Epithelial cell of esophagus (primary cell): ENCODE results near the gene CRBN.

ENCODE experiments used
- DNase-seq: peaks from one replicate; pipeline ENCODE4 v3.0.0; 2010; ENCODE audit warnings: low read depth
- H3K4me3 ChIP-seq: 2 replicates; pipeline ENCODE4 v1.5.1; 2011; ENCODE audit warnings: mild to moderate bottlenecking, low read length, control low read depth
- CTCF ChIP-seq: IDR thresholded peaks from 2 replicates; pipeline ENCODE4 v1.5.1; 2011; ENCODE audit warnings: low read depth, mild to moderate bottlenecking, low read length, control low read depth, inconsistent platforms; ENCODE audit not compliant: insufficient read depth; ENCODE audit errors: missing control alignments

Gene CRBN

DNA sequence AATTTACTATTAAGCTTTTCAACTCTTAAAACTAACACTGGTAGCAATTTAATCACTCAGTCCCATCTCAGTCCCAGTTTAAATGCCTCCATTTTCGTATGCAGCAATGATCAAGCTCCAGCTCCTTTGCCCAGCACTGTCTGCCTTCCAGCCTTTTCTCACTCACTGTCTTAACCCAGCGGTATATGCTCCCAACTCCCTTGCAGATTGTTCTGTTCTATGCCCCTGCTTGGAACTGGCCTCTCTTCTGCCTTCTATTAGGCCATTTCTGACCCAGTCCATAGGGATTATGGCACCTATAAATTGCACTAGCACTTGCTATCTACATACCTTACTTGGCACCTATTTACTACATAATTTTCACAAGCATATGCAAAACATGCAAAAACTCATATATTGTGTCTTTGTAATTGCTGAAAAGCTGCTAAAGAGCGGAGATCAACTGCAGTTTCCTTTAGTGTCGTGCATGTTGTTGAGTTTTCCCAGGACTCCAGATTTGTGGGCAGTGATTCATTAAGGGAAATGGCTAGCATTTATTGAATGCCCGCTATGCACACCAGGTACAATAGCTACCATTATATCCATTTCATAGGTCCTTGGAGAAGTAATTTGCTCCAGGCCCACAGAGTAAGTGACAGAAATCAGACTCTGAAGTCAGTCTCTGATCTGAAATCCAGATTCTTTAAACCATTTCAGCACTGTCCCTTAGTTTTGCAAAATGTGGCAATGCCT lies 24.4 kb downstream of the CRBN start:
- no peak for DNase-seq
- H3K4me3 ChIP-seq = no peak overlapping the region
- TF ChIP-seq CTCF = no peak

DNA sequence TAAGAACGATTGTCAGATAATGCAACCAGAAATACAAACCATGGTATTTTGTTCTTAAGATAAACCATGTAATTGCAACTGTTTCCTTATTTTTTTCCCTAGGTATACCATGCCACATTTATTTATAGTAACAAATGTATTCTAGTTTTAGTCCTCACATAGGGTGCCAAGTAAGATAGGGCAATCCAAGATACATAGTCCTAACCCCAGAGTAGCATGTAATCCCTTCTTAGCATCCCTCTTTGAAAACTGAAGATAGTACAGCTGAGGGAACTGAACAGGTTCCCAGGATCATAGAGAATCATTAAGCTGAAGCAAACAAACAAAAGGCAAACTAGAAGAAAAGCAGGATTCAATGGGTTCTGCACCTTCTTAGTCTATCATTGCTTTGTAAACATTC lies 28.0 kb downstream of the CRBN start:
- no peak for TF ChIP-seq CTCF

GRCh38 chr3:3149560-3149959 lies 29.9 kb downstream of the CRBN start:
- H3K4me3 ChIP-seq = no peak overlapping the region
- no peak for TF ChIP-seq CTCF
- DNase-seq = no peak

More for the DNA sequence above, 28.0 kb downstream of the CRBN start:
- no peak for DNase-seq
- no peak overlapping the region for H3K4me3 ChIP-seq

- DNase-seq = no peak
- H3K4me3 ChIP-seq = no peak overlapping the region
- no peak for TF ChIP-seq CTCF
These were observed 33.7 kb downstream of the CRBN start for GRCh38 chr3:3145831-3146230.

DNA sequence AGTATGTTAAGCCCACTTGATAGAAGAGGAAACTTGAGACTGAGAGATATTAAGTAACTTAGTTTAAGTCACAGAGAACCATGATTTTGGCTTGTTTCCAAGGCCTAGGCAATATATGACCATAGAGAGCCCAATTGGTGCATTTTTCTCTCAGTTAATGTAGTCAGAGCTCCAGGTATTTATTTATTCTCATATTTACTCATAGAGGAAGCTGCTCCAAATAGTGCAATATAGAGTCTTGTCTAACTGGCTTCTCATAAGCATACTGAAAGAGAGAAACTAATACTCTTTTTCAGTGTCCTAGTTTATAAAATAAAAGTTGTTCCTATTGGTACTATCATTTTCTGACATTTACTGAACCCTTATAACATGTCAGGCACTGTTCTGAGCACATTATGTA lies 37.6 kb downstream of the CRBN start:
- no peak for TF ChIP-seq CTCF
- DNase-seq = no peak
- no peak overlapping the region for H3K4me3 ChIP-seq

DNA sequence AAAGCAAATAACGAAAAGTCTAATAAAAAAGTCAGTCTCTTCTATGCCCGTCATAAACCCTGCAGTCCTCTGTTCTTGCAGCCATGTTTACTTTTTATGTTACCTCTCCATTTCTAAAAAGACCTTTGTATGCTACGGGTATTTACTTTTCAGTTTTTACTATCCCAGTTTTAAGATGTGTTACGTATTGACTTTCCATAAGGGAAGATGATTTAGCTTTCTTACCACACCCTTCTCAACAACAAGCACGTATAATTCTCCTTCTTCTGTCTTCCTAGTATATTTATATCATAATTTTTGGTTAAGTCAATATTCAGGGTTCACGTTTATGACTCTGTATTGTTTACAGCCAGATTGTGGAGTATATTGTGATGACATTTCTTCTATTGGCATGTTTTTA lies 42.0 kb downstream of the CRBN start:
- TF ChIP-seq CTCF = no peak
- no peak overlapping the region for H3K4me3 ChIP-seq

More for the DNA sequence above, 42.0 kb downstream of the CRBN start:
- no peak for DNase-seq
